NCI-H2227 treated with DMSO at 0.1 percent for 48 hours (cell line): ENCODE measurements around the gene PCDH9.
"Not testable (repeated sequence)": the region's sequence is repeated elsewhere in the genome, so short reads cannot be mapped to it uniquely, and the experiment has no call there.

Experiments
- DNase-seq: peaks from one replicate; lab custom pipeline; 2025; lab: John Stamatoyannopoulos, UW

The PCDH9 gene

GRCh38 chr13:67128136-67128535 is 102.0 kb downstream of the PCDH9 start:
- DNase-seq: no peak

GRCh38 chr13:67125681-67126080 is 104.5 kb downstream of the PCDH9 start:
- DNase-seq: no peak

- DNase-seq: no peak
Measured at GRCh38 chr13:67123165-67123564, 107.0 kb downstream of the PCDH9 start.

GRCh38 chr13:67122251-67122650 is 107.9 kb downstream of the PCDH9 start:
- no peak for DNase-seq

- DNase-seq: no peak
Measured at GRCh38 chr13:67120872-67121531, 109.1 kb downstream of the PCDH9 start.

- DNase-seq: no peak
Measured at GRCh38 chr13:67119481-67119894, 110.6 kb downstream of the PCDH9 start.

GRCh38 chr13:67118277-67118676 is 111.9 kb downstream of the PCDH9 start:
- no peak for DNase-seq

GRCh38 chr13:67117010-67117550 is 113.1 kb downstream of the PCDH9 start:
- no peak for DNase-seq

- no peak for DNase-seq
Measured at GRCh38 chr13:67107979-67108378, 122.2 kb downstream of the PCDH9 start.

GRCh38 chr13:67106502-67107057 is 123.6 kb downstream of the PCDH9 start:
- DNase-seq: no peak

GRCh38 chr13:67101730-67102467 is 128.2 kb downstream of the PCDH9 start:
- peak; percentile 19 for DNase-seq

GRCh38 chr13:67100730-67101129 is 129.4 kb downstream of the PCDH9 start:
- DNase-seq: no peak

- DNase-seq: no peak
Measured at GRCh38 chr13:67099494-67099893, 130.6 kb downstream of the PCDH9 start.

- DNase-seq: no peak
Measured at GRCh38 chr13:67097892-67098452, 132.2 kb downstream of the PCDH9 start.

- not testable (repeated sequence) for DNase-seq
Measured at GRCh38 chr13:67096893-67097292, 133.2 kb downstream of the PCDH9 start.

- DNase-seq: no peak
Measured at GRCh38 chr13:67096418-67096817, 133.7 kb downstream of the PCDH9 start.

- no peak for DNase-seq
Measured at GRCh38 chr13:67095621-67096020, 134.5 kb downstream of the PCDH9 start.

GRCh38 chr13:67094952-67095351 is 135.2 kb downstream of the PCDH9 start:
- DNase-seq: no peak

GRCh38 chr13:67094078-67094477 is 136.1 kb downstream of the PCDH9 start:
- no peak for DNase-seq

GRCh38 chr13:67091603-67092002 is 138.5 kb downstream of the PCDH9 start:
- no peak for DNase-seq

GRCh38 chr13:67090856-67091255 is 139.3 kb downstream of the PCDH9 start:
- DNase-seq: no peak

- DNase-seq: no peak
Measured at GRCh38 chr13:67087527-67087926, 142.6 kb downstream of the PCDH9 start.

GRCh38 chr13:67086260-67086659 is 143.9 kb downstream of the PCDH9 start:
- no peak for DNase-seq
